ENCODE data around the gene EPHB1. TPM values are rescaled to one million over a fixed set of nuclear protein-coding genes. Genes with fewer than 3 reads are reported as not detected.

The EPHB1 gene
- total RNA-seq, 2 donors from 2014 or later, result 0.68 to 0.71 TPM

- Histone ChIP-seq H3K9me3 (no peaks in the 10 kb centered on the region), H3K27ac (no peak overlapping the region), H3K4me3 (no peak overlapping the region), H3K36me3 (no peaks in the 10 kb centered on the region), H3K4me1 (ENCODE audit: control insufficient read depth in 1 of 2, low read depth in 2 of 2) (no peaks in the 10 kb centered on the region), H3K27me3 (replicated peaks; ENCODE audit: insufficient read depth) (no peaks in the 10 kb centered on the region)
- TF ChIP-seq CTCF (IDR thresholded peaks at IDR 0.05), result no peak
- DNase-seq (ENCODE audit: low spot score) (no peak), ATAC-seq (ENCODE audit: insufficient number of reproducible peaks, low FRiP score, low read depth) (no peak)
These were observed 442.5 kb downstream of the EPHB1 start for GRCh38 chr3:135237371-135238143.

GRCh38 chr3:135238236-135238830 lies 443.3 kb downstream of the EPHB1 start:
- no peak overlapping the region for H3K27ac ChIP-seq
- ATAC-seq (ENCODE audit: insufficient number of reproducible peaks, low FRiP score, low read depth) (no peak), DNase-seq (ENCODE audit: low spot score) (no peak)
- no peaks in the 10 kb centered on the region for H3K4me1 ChIP-seq (ENCODE audit: control insufficient read depth in 1 of 2, low read depth in 2 of 2)
- H3K9me3 ChIP-seq, result no peaks in the 10 kb centered on the region
- H3K27me3 ChIP-seq (replicated peaks; ENCODE audit: insufficient read depth), result no peaks in the 10 kb centered on the region
- TF ChIP-seq CTCF (IDR thresholded peaks at IDR 0.05), result no peak
- H3K4me3 ChIP-seq, result no peak overlapping the region
- H3K36me3 ChIP-seq, result no peaks in the 10 kb centered on the region

- Histone ChIP-seq H3K36me3 (no peaks in the 10 kb centered on the region), H3K27me3 (replicated peaks; ENCODE audit: insufficient read depth) (no peaks in the 10 kb centered on the region), H3K27ac (no peak overlapping the region), H3K9me3 (no peaks in the 10 kb centered on the region), H3K4me1 (ENCODE audit: control insufficient read depth in 1 of 2, low read depth in 2 of 2) (no peaks in the 10 kb centered on the region), H3K4me3 (no peak overlapping the region)
- no peak for TF ChIP-seq CTCF (IDR thresholded peaks at IDR 0.05)
- ATAC-seq (ENCODE audit: insufficient number of reproducible peaks, low FRiP score, low read depth) (no peak), DNase-seq (ENCODE audit: low spot score) (no peak)
These were observed 444.0 kb downstream of the EPHB1 start for GRCh38 chr3:135238871-135239614.

- H3K27ac ChIP-seq, result no peak overlapping the region
- H3K4me3 ChIP-seq, result no peak overlapping the region
- no peaks in the 10 kb centered on the region for H3K27me3 ChIP-seq (replicated peaks; ENCODE audit: insufficient read depth)
- ATAC-seq (ENCODE audit: insufficient number of reproducible peaks, low FRiP score, low read depth) (no peak), DNase-seq (ENCODE audit: low spot score) (no peak)
- H3K4me1 ChIP-seq (ENCODE audit: control insufficient read depth in 1 of 2, low read depth in 2 of 2), result no peaks in the 10 kb centered on the region
- H3K9me3 ChIP-seq, result no peaks in the 10 kb centered on the region
- no peak for TF ChIP-seq CTCF (IDR thresholded peaks at IDR 0.05)
- no peaks in the 10 kb centered on the region for H3K36me3 ChIP-seq
These were observed 444.5 kb downstream of the EPHB1 start for GRCh38 chr3:135239615-135239884.

- ATAC-seq (ENCODE audit: insufficient number of reproducible peaks, low FRiP score, low read depth) (no peak), DNase-seq (ENCODE audit: low spot score) (no peak)
- Histone ChIP-seq H3K4me3 (no peak overlapping the region), H3K9me3 (no peaks in the 10 kb centered on the region), H3K27me3 (replicated peaks; ENCODE audit: insufficient read depth) (no peaks in the 10 kb centered on the region), H3K36me3 (no peaks in the 10 kb centered on the region), H3K27ac (no peak overlapping the region), H3K4me1 (ENCODE audit: control insufficient read depth in 1 of 2, low read depth in 2 of 2) (no peaks in the 10 kb centered on the region)
- no peak for TF ChIP-seq CTCF (IDR thresholded peaks at IDR 0.05)
These were observed 445.4 kb downstream of the EPHB1 start for GRCh38 chr3:135240426-135240825.
